ENCODE measurements around the gene BRF1. TPM values are rescaled to one million over a fixed set of nuclear protein-coding genes. Genes with fewer than 3 reads are reported as not detected.

The BRF1 gene
- total and polyA plus RNA-seq, 2 of the 13 experiments (the other 11 are each of a cell fraction or from before 2014, with no cell fraction given) = 5.1 to 11.0 TPM

- no peak for ATAC-seq
- Histone ChIP-seq H3K4me1 (ENCODE audit: insufficient read depth, low read length) (no peaks in the 10 kb centered on the region), H3K9me3 (ENCODE audit: low read length) (no peaks in the 10 kb centered on the region), H2AFZ (ENCODE audit: low read length) (no peak overlapping the region), H3K27me3 (ENCODE audit: control insufficient read depth in 1 of 2, insufficient read depth in 2 of 2, low read length in 2 of 2) (no peaks in the 10 kb centered on the region), H3K4me3 (replicated peaks in 1 of 3; ENCODE audit: insufficient read depth in 1 of 3, low read depth in 2 of 3, low read length in 3 of 3) (no peak overlapping the region), H3K36me3 (replicated peaks in 1 of 2; ENCODE audit: control insufficient read depth in 1 of 2, insufficient read depth in 2 of 2, low read length in 2 of 2) (peaks cover 1 to 5% of the 10 kb centered on the region in 2 experiments; a peak in 3 of 5 replicates), H3K27ac (ENCODE audit: extremely low read length, insufficient read depth, low read length) (no peak overlapping the region), H3K79me2 (ENCODE audit: insufficient read depth, low read length) (peaks cover 3% of the 10 kb centered on the region), H3K4me2 (ENCODE audit: low read depth, low read length) (no peak overlapping the region), H3K9ac (ENCODE audit: insufficient read depth, low read depth, low read length) (no peak overlapping the region), H4K20me1 (ENCODE audit: insufficient read depth, low read length) (no peaks in the 10 kb centered on the region; the same call in 1 of the 2 replicates)
- TF ChIP-seq KMT2A (CRISPR knock-in tag; IDR thresholded peaks at IDR 0.05) (no peak), U2AF2 (IDR thresholded peaks at IDR 0.05; ENCODE audit: low read depth, low read length) (no peak), ZNF331 (CRISPR knock-in tag; IDR thresholded peaks at IDR 0.05) (no peak), MEIS1 (CRISPR knock-in tag; IDR thresholded peaks at IDR 0.05; ENCODE audit: borderline replicate concordance) (no peak), KMT2B (CRISPR knock-in tag; IDR thresholded peaks at IDR 0.05) (no peak), RBM22 (optimal IDR thresholded peaks at IDR 0.05; ENCODE audit: low read length) (no peak), PBX2 (CRISPR knock-in tag; IDR thresholded peaks at IDR 0.05) (no peak), ZBTB3 (CRISPR knock-in tag; IDR thresholded peaks at IDR 0.05; ENCODE audit: borderline replicate concordance, low read depth) (no peak), GLMP (CRISPR knock-in tag; IDR thresholded peaks at IDR 0.05; ENCODE audit: borderline replicate concordance) (no peak), ZNF704 (CRISPR knock-in tag; IDR thresholded peaks at IDR 0.05; ENCODE audit: borderline replicate concordance) (no peak), SMAD1 (CRISPR knock-in tag; IDR thresholded peaks at IDR 0.05; ENCODE audit: borderline replicate concordance, low read depth) (no peak)
- ChIA-PET POLR2A (no interaction called here), CTCF (ENCODE audit: low intra/inter-chr PET ratio, low total read pairs) (no interaction called here)
- no TSS peak for BruUV-seq (replicated peaks)
- DNase-seq (ENCODE audit: low spot score) = no peak
- intact Hi-C loops (cut with micrococcal nuclease; ENCODE audit: unreplicated experiment) (no loop called here), in situ Hi-C loops (cut with HindIII; ENCODE audit: extremely low pct_ligation_motif_present, low pct_unique_long_range_greater_than_20kb) (no loop called here)
- WGBS (ENCODE audit: low lambda C conversion rate) = no CpG with 5 or more reads among the region's 11 CpGs
- FAIRE-seq = no peak
Observed at GRCh38 chr14:105269405-105269804, 31.4 kb downstream of the BRF1 start.

Data from HepG2 (cell line).